ENCODE results near the gene CFAP126.
"Not testable (repeated sequence)": the region's sequence is repeated elsewhere in the genome, so short reads cannot be mapped to it uniquely, and the experiment has no call there.

The CFAP126 gene

GRCh38 chr1:161367684-161368400 lies at the start of gene CFAP126:
Gene CFAP126 (minus strand): TSS chr1:161367876. CDS start chr1:161367868, 8 bp downstream.
- DNase-seq: no peak

GRCh38 chr1:161413050-161413449 lies 45.4 kb upstream of the CFAP126 start:
- DNase-seq: not testable (repeated sequence)

- not testable (repeated sequence) for DNase-seq
Measured at GRCh38 chr1:161410636-161410970, 42.9 kb upstream of the CFAP126 start.

- DNase-seq: not testable (repeated sequence)
Measured at GRCh38 chr1:161409848-161410635, 42.4 kb upstream of the CFAP126 start.

- no peak for DNase-seq
Measured at GRCh38 chr1:161408429-161409052, 40.9 kb upstream of the CFAP126 start.

- DNase-seq: no peak
Measured at GRCh38 chr1:161407451-161407985, 39.8 kb upstream of the CFAP126 start.

- DNase-seq: not testable (repeated sequence)
Measured at GRCh38 chr1:161406551-161406950, 38.9 kb upstream of the CFAP126 start.

GRCh38 chr1:161404051-161404597 lies 36.4 kb upstream of the CFAP126 start:
- DNase-seq: no peak

- no peak for DNase-seq
Measured at GRCh38 chr1:161402446-161402845, 34.8 kb upstream of the CFAP126 start.

- peak; percentile 90 for DNase-seq
Measured at GRCh38 chr1:161399257-161399998, 31.8 kb upstream of the CFAP126 start.

GRCh38 chr1:161398900-161399256 lies 31.2 kb upstream of the CFAP126 start:
- no peak for DNase-seq

GRCh38 chr1:161397038-161397437 lies 29.4 kb upstream of the CFAP126 start:
- DNase-seq: not testable (repeated sequence)

- no peak for DNase-seq
Measured at GRCh38 chr1:161393151-161393550, 25.5 kb upstream of the CFAP126 start.

- DNase-seq: no peak
Measured at GRCh38 chr1:161391611-161392010, 23.9 kb upstream of the CFAP126 start.

GRCh38 chr1:161391136-161391535 lies 23.5 kb upstream of the CFAP126 start:
- DNase-seq: not testable (repeated sequence)

GRCh38 chr1:161390559-161390858 lies 22.8 kb upstream of the CFAP126 start:
- DNase-seq: no peak

- peak; percentile 90 for DNase-seq
Measured at GRCh38 chr1:161389691-161390558, 22.2 kb upstream of the CFAP126 start.

GRCh38 chr1:161389158-161389557 lies 21.5 kb upstream of the CFAP126 start:
- DNase-seq: not testable (repeated sequence)

GRCh38 chr1:161388639-161389038 lies 21.0 kb upstream of the CFAP126 start:
- no peak for DNase-seq

GRCh38 chr1:161382214-161383019 lies 14.7 kb upstream of the CFAP126 start:
- no peak for DNase-seq

- no peak for DNase-seq
Measured at GRCh38 chr1:161381707-161382106, 14.0 kb upstream of the CFAP126 start.
